ENCODE measurements around the gene ZFYVE28. TPM values are rescaled to one million over a fixed set of nuclear protein-coding genes. Genes with fewer than 3 reads are reported as not detected.

ZFYVE28 gene
- total and polyA plus RNA-seq, 2 of the 8 experiments (the other 6 are each of a cell fraction or from before 2014, with no cell fraction given): 1.7 to 4.9 TPM

DNA sequence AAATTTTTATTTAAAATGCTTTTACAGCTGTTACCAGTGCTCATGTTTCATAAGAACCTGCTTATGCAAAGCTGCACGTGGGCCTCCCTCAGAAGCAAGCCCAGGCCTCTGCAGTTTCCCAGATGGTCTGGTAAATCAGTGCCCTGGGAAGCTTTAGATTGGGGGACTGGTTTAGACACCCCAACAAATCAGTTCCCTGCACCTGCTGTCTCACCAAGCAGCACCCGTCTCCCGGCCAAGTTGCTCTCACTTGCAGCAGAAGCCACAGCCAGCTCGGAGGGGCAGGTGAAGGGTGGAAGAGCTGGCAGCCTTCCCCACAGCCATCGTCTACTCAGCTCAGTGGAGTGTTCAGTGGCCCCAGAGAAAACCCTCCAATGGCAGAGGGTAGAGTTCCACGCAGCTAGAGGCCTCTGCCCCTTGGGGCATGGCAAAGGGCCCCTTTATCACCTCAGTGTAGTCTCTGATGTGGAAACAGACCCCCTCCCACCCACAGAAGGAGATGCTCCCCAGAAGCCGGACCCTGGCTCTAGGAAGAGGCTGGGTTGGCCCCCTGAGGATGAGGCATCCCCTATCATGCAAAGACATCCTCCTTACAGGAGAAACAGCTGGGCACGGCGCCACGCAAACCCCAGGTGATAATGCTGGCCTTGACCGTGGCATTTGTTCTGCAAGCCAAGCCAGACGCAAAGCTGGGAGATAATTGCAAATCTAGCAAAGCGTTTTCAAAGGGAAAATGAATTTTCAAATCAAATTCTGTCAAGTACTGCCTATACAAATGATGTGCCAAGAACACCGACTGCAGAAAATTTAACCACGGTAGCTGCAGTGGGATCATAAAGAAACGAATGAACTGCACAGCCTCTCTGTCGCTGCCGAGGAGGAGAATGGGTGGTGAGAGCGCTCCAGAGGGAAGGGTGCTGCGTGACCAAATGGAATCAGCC, 51.9 kb downstream of the ZFYVE28 start (continued):
- TF ChIP-seq NRF1 (IDR thresholded peaks at IDR 0.05; ENCODE audit: low read depth, low read length) (no peak), NANOG (IDR thresholded peaks at IDR 0.05; ENCODE audit: insufficient read depth, low read depth, low read length, poor library complexity, severe bottlenecking) (no peak), RNF2 (IDR thresholded peaks at IDR 0.05; ENCODE audit: borderline replicate concordance, low read depth, low read length, missing control alignments, poor library complexity, severe bottlenecking) (no peak)

Data from H1 (cell line).